HepG2 (cell line): Measurements from ENCODE around the gene ZSCAN23. TPM values are rescaled to one million over a fixed set of nuclear protein-coding genes. Genes with fewer than 3 reads are reported as not detected.
A peak's percentile ranks its signal among the peaks of the same experiment; 100 is the strongest.

Experiments
- BCL3 ChIP-seq: sonication (generic); formaldehyde crosslinking; IDR thresholded peaks from 2 replicates; pipeline ENCODE4 v1.5.1; 2020; ENCODE audit warnings: mild to moderate bottlenecking, missing genetic modification reagents, moderate library complexity
- JUNB ChIP-seq: sonication (generic); formaldehyde crosslinking; IDR thresholded peaks from 2 replicates; pipeline ENCODE4 v1.8.0; 2022; ENCODE audit warnings: missing genetic modification reagents, mild to moderate bottlenecking, borderline replicate concordance
- RFXAP ChIP-seq: sonication (generic); formaldehyde crosslinking; IDR thresholded peaks from 2 replicates; pipeline ENCODE4 v1.4.0; 2020; ENCODE audit warnings: missing genetic modification reagents, borderline replicate concordance
- SRSF9 ChIP-seq: fragments of 200-400 bp; formaldehyde crosslinking; IDR thresholded peaks from 2 replicates; pipeline ENCODE4 v1.6.1; 2018; ENCODE audit warnings: borderline replicate concordance, mild to moderate bottlenecking, low read depth, low read length; ENCODE audit not compliant: insufficient read depth, poor library complexity, severe bottlenecking
- ZNF142 ChIP-seq: sonication (generic); formaldehyde crosslinking; IDR thresholded peaks from 2 replicates; pipeline ENCODE4 v1.4.0; 2020; ENCODE audit warnings: missing genetic modification reagents
- ZNF18 ChIP-seq: sonication (generic); formaldehyde crosslinking; IDR thresholded peaks from 2 replicates; pipeline ENCODE4 v1.8.0; 2022; ENCODE audit warnings: mild to moderate bottlenecking, missing genetic modification reagents; ENCODE audit not compliant: insufficient replicate concordance
- ZNF704 ChIP-seq: sonication (generic); formaldehyde crosslinking; IDR thresholded peaks from 2 replicates; pipeline ENCODE4 v1.8.1; 2023; ENCODE audit warnings: mild to moderate bottlenecking, inconsistent platforms, moderate library complexity, missing genetic modification reagents, borderline replicate concordance
- polyA plus RNA-seq, 8 experiments: library from polyadenylated mRNA; depleted of rRNA in 3 of 8; stranded (reverse) in 7 of 8; unstranded in 1 of 8; fragments of >200 nt; fragmentation: Illumina TruSeq in 4 of 8; extraction: Trizol in 4 of 8; gene quantifications; 2 replicates each; pipeline versions ENCODE4 v1.2.1 to v1.2.3, GENCODE V29; 2011 to 2016; ENCODE audit warnings: low read depth in 4 of 8, missing spikeins in 1 of 8, mixed read lengths in 1 of 8; ENCODE audit not compliant: insufficient read depth in 1 of 8
- total RNA-seq, 5 experiments: library from RNA; depleted of rRNA; stranded (reverse); fragments of >200 nt; fragmentation: Illumina TruSeq; extraction: Trizol; gene quantifications; 2 replicates each; pipeline ENCODE4 v1.2.3, GENCODE V29; 2016; ENCODE audit warnings: low read depth in 1 of 5

The ZSCAN23 gene
- total and polyA plus RNA-seq, 2 of the 13 experiments (the other 11 are each of a cell fraction or from before 2014, with no cell fraction given): 0.29 to 1.2 TPM

GRCh38 chr6:28400122-28400451, 43.2 kb downstream of the ZSCAN23 start (continued):
- TF ChIP-seq ZNF18 (CRISPR knock-in tag) (peak; percentile 17), RFXAP (no peak), JUNB (no peak), SRSF9 (no peak), ZNF704 (CRISPR knock-in tag) (0 out of 2 replicates have a peak, but pooled peaks have one; percentile 21), ZNF142 (no peak), BCL3 (no peak)
